Measurements from ENCODE around the gene MTR. TPM values are rescaled to one million over a fixed set of nuclear protein-coding genes. Genes with fewer than 3 reads are reported as not detected.

The MTR gene
- total and polyA plus RNA-seq, 9 of the 15 experiments (the other 6 are each of a cell fraction or from before 2014, with no cell fraction given) = 3.4 to 44.3 (median 20.3) TPM

DNA sequence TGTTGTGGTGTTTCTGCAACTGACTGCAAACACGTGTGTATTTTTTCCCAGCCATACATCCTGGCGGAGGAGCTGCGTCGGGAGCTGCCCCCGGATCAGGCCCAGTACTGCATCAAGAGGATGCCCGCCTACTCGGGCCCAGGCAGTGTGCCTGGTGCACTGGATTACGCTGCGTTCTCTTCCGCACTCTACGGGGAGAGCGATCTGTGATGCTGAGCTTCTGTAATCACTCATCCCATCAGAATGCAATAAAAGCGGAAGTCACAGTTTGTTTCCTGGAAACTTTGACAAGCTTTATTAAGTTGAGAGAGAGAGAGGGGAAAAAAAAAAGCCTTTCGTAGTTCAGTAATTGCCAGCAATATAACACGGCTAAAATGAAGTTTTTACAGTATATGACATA lies 32.7 kb upstream of the MTR start (continued):
- TF ChIP-seq FOSL1 (tag; conservative IDR thresholded peaks at IDR 0.05) (0 out of 2 replicates have a peak, but pooled peaks have one; percentile 23), HDAC6 (IDR thresholded peaks at IDR 0.05; ENCODE audit: low read depth, low read length) (no peak), PHB2 (IDR thresholded peaks at IDR 0.05; ENCODE audit: low read depth) (no peak), CXXC5 (CRISPR knock-in tag; IDR thresholded peaks at IDR 0.05) (peak; percentile 25; the same call in 1 of the 2 replicates), SMARCE1 (IDR thresholded peaks at IDR 0.05) (peak; percentile 37; the same call in 1 of the 2 replicates), ZC3H11A (IDR thresholded peaks at IDR 0.05; ENCODE audit: low read depth, low read length) (no peak), HNRNPH1 (optimal IDR thresholded peaks at IDR 0.05; ENCODE audit: low read depth, low read length) (no peak)
- TF ChIP-seq, protein P1, sequence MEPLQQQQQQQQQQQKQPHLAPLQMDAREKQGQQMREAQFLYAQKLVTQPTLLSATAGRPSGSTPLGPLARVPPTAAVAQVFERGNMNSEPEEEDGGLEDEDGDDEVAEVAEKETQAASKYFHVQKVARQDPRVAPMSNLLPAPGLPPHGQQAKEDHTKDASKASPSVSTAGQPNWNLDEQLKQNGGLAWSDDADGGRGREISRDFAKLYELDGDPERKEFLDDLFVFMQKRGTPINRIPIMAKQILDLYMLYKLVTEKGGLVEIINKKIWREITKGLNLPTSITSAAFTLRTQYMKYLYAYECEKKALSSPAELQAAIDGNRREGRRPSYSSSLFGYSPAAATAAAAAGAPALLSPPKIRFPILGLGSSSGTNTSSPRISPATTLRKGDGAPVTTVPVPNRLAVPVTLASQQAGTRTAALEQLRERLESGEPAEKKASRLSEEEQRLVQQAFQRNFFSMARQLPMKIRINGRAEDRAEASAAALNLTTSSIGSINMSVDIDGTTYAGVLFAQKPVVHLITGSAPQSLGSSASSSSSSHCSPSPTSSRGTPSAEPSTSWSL (CRISPR knock-in tag; IDR thresholded peaks at IDR 0.05; ENCODE audit: borderline replicate concordance) = no peak
- TF ChIP-seq, protein P2, sequence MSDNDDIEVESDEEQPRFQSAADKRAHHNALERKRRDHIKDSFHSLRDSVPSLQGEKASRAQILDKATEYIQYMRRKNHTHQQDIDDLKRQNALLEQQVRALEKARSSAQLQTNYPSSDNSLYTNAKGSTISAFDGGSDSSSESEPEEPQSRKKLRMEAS (CRISPR knock-in tag; IDR thresholded peaks at IDR 0.05) = no peak
- TF ChIP-seq, protein P3, sequence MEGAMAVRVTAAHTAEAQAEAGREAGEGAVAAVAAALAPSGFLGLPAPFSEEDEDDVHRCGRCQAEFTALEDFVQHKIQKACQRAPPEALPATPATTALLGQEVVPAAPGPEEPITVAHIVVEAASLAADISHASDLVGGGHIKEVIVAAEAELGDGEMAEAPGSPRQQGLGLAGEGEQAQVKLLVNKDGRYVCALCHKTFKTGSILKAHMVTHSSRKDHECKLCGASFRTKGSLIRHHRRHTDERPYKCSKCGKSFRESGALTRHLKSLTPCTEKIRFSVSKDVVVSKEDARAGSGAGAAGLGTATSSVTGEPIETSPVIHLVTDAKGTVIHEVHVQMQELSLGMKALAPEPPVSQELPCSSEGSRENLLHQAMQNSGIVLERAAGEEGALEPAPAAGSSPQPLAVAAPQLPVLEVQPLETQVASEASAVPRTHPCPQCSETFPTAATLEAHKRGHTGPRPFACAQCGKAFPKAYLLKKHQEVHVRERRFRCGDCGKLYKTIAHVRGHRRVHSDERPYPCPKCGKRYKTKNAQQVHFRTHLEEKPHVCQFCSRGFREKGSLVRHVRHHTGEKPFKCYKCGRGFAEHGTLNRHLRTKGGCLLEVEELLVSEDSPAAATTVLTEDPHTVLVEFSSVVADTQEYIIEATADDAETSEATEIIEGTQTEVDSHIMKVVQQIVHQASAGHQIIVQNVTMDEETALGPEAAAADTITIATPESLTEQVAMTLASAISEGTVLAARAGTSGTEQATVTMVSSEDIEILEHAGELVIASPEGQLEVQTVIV (CRISPR knock-in tag; IDR thresholded peaks at IDR 0.05; ENCODE audit: borderline replicate concordance) = no peak

Measured in K562 (cell line).